Activated CD8-positive, alpha-beta memory T cell treated with anti-CD3 and anti-CD28 coated beads, Interleukin-2, amount 50 U/mL, for 1 hour (primary cell): ENCODE results near the gene OOSP2.

Source experiments
- DNase-seq: peaks from one replicate; pipeline ENCODE4 v3.0.0-alpha.2; 2020; ENCODE audit errors: extremely low read depth

The OOSP2 gene

GRCh38 chr11:60078745-60079144 lies 38.5 kb downstream of the OOSP2 start:
- no peak for DNase-seq

- DNase-seq: no peak
Observed at GRCh38 chr11:60080535-60080934, 40.3 kb downstream of the OOSP2 start.

- no peak for DNase-seq
Observed at GRCh38 chr11:60084631-60085273, 44.5 kb downstream of the OOSP2 start.

GRCh38 chr11:60085909-60086308 lies 45.7 kb downstream of the OOSP2 start:
- DNase-seq: no peak

- no peak for DNase-seq
Observed at GRCh38 chr11:60087239-60087638, 47.0 kb downstream of the OOSP2 start.

- no peak for DNase-seq
Observed at GRCh38 chr11:60088364-60088763, 48.2 kb downstream of the OOSP2 start, which contains the start of gene MS4A2. TSS of gene MS4A2 (plus strand) at chr11:60088664. CDS start at chr11:60088766, 102 bp downstream.

- DNase-seq: no peak
Observed at GRCh38 chr11:60095477-60096120, 55.4 kb downstream of the OOSP2 start.

- DNase-seq: no peak
Observed at GRCh38 chr11:60097189-60097588, 57.0 kb downstream of the OOSP2 start.
